HG03565 (cell line): ENCODE measurements around the gene ALB.

ENCODE experiments used
- ATAC-seq: cut with Tn5 transposase; IDR thresholded peaks from one replicate; pipeline ENCODE4 v1.9.1; 2021; ENCODE audit warnings: mild to moderate bottlenecking, moderate library complexity; ENCODE audit not compliant: unreplicated experiment

Gene ALB

GRCh38 chr4:73408181-73408867 is 4.2 kb downstream of the ALB start:
- no peak for ATAC-seq

GRCh38 chr4:73409012-73409862 is 5.2 kb downstream of the ALB start:
- no peak for ATAC-seq

GRCh38 chr4:73409978-73410548 is 6.0 kb downstream of the ALB start:
- no peak for ATAC-seq

GRCh38 chr4:73410916-73411730 is 7.0 kb downstream of the ALB start:
- no peak for ATAC-seq

- ATAC-seq: no peak
These were observed 7.8 kb downstream of the ALB start for GRCh38 chr4:73411731-73412414.

GRCh38 chr4:73413294-73413755 is 9.2 kb downstream of the ALB start:
- ATAC-seq: no peak

GRCh38 chr4:73414936-73415271 is 10.8 kb downstream of the ALB start:
- ATAC-seq: no peak

- no peak for ATAC-seq
These were observed 11.7 kb downstream of the ALB start for GRCh38 chr4:73415807-73416238.

GRCh38 chr4:73416423-73417087 is 12.5 kb downstream of the ALB start:
- no peak for ATAC-seq

GRCh38 chr4:73417342-73417741 is 13.3 kb downstream of the ALB start:
- ATAC-seq: no peak

- no peak for ATAC-seq
These were observed 13.9 kb downstream of the ALB start for GRCh38 chr4:73417973-73418372.

GRCh38 chr4:73418677-73419076 is 14.6 kb downstream of the ALB start:
- no peak for ATAC-seq

GRCh38 chr4:73419106-73420038 is 15.3 kb downstream of the ALB start:
- ATAC-seq: no peak

- ATAC-seq: no peak
These were observed 16.5 kb downstream of the ALB start for GRCh38 chr4:73420615-73421014.

- no peak for ATAC-seq
These were observed 17.8 kb downstream of the ALB start for GRCh38 chr4:73421708-73422457.

- no peak for ATAC-seq
These were observed 18.3 kb downstream of the ALB start for GRCh38 chr4:73422458-73422752.

GRCh38 chr4:73423184-73423583 is 19.1 kb downstream of the ALB start:
- no peak for ATAC-seq

- no peak for ATAC-seq
These were observed 22.6 kb downstream of the ALB start for GRCh38 chr4:73426666-73427065.
